Measurements from ENCODE around the gene DGLUCY.
"Not testable (repeated sequence)": the region's sequence is repeated elsewhere in the genome, so short reads cannot be mapped to it uniquely, and the experiment has no call there.

Gene DGLUCY

GRCh38 chr14:91111443-91111842 is 2.4 kb upstream of the DGLUCY start:
- DNase-seq (ENCODE audit: low read depth): no peak

DNA sequence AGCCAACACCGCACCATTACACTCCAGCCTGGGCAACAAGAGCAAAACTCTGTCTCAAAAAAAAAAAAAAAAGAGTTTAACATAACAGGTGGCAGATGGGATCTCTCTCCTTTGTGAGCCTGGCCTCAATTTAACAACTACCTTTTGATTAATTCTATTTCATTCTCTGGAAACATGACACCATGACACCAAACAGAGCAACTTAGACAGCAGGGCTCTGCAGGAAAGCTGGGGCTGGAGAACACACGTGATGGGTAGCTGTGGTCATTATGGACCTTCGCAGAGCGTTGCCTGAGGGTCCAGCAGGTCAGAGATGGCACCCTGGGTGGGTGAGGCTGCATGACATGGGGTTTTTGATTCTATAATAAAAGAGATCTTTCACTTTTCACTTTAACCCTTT is 1.7 kb upstream of the DGLUCY start:
- DNase-seq (ENCODE audit: low read depth): no peak

DNA sequence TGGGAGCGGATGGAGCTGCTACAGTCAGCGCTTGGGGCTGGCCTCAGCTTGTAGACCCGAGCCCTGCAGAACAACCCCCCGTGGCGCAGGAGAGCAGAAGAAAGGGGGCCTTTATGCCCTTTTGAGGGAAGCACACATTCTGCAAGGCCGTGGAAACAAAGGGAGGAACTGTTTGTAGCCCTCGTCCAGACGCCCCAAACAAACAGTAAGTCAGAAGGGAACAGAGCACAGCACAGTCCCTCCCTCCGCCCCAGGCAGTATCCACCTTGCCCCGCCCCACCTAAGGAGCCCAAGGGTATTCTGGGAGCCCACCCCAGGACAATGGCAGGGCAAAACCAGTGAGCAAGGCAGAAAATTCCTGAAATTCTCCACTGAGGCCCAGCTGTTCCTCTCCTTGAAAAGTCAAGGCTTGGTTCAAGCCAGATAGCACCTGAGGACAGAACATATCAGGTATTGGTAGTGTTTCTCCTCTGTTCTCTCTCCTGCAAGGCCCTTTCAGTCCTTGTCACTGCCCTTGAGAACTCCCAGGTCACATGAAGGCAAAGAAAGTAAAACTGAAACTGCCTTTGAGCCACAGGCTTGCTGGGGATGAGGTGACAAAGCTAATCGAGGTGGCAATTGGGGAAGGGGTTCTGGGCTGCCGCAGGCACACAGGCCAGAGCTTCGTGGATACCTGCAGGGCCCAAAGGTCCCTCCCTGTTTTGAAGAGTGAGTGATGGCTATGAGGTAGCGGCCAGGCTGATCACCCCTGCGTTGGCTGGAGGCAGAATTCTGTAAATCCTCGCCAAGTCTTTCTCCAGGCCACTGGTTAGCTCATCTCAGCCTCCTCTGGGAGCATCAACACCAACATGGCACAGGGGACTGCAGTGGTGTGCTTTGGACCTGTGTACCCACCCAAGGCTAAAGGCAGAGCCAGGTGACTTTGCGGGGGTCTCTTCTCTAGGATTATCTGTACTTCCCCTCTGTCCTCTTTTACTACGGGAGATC is 499 bp downstream of the DGLUCY start:
- no peak for DNase-seq (ENCODE audit: low read depth)

GRCh38 chr14:91115986-91116770 is 2.3 kb downstream of the DGLUCY start:
- no peak for DNase-seq (ENCODE audit: low read depth)

DNA sequence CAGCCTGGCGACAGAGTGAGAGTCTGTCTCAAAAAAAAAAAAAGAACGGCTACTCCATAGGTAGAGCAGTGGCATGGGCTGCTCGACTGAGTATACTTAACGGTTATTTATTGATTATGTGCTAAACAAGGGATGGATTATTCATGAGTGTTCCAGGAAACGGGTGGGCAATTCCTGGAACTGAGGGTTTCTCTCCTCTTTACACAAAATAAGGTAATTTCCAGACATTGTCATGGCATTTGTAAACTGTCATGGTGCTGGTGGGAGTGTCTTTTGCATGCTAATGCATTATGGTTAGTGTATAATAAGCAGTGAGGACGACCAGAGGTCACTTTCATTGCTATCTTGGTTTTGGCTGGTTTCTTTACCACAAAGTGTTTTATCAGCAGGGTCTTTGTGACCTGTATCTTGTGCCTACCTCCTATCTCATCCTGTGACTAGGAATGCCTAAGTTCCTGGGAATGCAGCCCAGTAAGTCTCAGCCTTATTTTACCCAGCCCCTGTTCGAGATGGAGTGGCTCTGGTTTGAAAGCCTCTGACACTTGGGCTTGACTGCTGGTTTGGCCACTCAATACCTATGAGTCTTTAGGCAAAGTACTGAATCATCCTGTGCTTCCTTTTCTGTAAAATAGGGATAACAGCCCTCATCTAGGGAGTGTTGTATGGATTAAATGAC is 3.2 kb downstream of the DGLUCY start:
- no peak for DNase-seq (ENCODE audit: low read depth)

DNA sequence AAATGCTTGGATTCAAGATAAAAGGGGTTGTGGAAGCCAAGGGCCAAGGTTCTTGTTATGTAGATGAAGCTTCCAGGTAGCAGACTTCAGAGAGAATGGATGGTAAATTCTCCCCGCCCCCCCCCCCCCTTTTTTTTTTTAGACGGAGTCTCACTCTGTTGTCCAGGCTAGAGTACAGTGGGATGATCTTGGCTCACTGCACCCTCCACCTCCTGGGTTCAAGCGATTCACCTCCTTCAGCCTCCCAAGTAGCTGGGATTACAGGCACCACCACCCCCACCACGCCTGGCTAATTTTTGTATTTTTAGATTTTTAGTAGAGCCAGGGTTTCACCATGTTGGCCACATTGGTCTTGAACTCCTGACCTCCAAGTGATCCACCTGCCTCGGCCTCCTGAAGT is 4.1 kb downstream of the DGLUCY start:
- no peak for DNase-seq (ENCODE audit: low read depth)

- DNase-seq (ENCODE audit: low read depth): no peak
Measured at GRCh38 chr14:91118511-91119068, 4.7 kb downstream of the DGLUCY start.

DNA sequence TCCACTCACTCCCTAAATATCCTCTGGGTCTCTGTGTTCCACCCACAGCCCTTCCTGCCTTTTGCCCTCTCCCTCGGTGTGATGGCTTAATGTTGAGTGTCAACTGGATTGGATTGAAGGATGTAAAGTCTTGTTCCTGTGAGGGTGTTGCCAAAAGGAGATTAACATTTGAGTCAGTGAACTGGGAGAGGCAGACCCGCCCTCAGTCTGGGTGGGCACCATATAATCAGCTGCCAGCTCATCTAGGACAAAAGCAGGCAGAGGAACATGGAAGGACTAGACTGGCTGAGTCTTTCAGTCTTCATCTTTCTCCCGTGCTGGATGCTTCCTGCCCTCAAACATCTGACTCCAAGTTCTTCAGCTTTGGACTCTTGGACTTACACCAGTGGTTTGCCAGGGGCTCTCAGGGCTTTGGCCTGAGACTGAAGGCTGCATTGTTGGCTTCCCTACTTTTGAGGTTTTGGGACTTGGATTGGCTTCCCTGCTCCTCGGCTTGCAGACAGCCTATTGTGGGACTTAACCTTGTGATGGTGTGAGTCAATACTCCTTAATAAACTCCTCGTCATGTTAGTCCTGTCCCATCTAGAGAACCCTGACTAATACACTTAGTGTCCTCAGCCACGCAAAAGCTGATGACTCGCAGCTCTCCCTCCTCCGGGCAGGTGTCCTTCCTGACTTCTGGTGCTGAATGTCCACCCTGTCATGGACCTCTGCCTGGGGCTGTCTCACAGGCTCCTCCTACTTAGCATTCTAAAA is 5.9 kb downstream of the DGLUCY start:
- DNase-seq (ENCODE audit: low read depth): peak; percentile 66

GRCh38 chr14:91123201-91123600 is 9.3 kb downstream of the DGLUCY start:
- DNase-seq (ENCODE audit: low read depth): no peak

GRCh38 chr14:91124406-91125270 is 10.8 kb downstream of the DGLUCY start:
- not testable (repeated sequence) for DNase-seq (ENCODE audit: low read depth)

DNA sequence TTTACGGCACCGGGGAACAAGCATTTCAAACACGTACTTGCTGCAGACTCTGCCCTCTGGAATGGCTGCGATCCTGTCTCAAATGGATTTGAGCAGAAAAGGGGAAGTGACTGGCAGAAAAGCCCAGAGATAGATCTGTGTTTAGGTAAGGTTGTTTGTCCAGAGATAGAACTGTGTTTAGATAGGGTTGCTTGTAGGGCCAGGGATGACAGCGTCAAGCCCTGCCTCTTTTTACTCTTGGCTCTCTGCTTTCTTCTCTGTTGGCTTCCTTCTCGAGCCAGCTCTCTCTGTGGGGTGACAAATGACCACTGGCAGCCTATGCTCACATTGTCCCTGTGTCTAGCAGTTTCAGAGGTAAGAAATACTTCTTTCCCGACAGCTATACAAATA is 11.4 kb downstream of the DGLUCY start:
- DNase-seq (ENCODE audit: low read depth): no peak

DNA sequence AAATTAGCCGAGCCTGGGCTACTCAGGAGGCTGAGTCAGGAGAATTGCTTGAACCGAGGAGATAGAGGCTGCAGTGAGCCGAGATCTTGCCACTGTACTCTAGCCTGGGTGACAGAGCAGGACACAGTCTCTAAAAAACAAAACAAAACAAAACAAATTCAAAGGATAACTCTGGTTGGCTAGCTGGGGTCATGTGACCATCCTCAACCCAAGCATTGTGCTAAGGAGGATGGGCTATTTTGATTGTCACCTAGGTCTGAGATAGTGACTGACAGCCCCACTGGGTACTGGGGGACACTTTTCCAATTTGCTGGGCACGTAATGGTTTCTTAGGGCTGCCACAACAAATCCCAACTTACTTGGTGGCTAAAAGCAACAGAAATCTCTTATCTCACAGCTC is 11.9 kb downstream of the DGLUCY start:
- no peak for DNase-seq (ENCODE audit: low read depth)

- DNase-seq (ENCODE audit: low read depth): no peak
Measured at GRCh38 chr14:91126761-91127160, 12.9 kb downstream of the DGLUCY start.

DNA sequence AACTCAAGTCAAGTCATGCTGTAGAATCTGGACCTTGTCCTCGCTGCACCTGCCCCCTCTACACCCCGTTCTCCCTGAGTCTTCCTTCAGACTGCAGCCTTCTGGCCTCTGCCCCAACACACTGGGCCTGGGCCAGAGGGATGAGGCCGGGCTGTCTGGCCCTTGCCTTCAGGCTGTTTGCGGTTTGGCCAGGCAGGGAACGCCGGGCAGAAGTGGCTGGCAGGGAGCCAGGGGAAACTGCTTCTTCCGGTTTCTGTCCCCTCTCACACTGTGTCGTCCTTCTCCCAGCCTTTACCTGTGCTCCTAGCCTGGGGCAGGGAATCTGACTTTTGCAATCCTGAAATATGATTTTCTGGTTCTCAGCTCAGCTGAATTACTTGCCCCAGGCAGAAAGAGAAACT is 13.5 kb downstream of the DGLUCY start:
- DNase-seq (ENCODE audit: low read depth): no peak

DNA sequence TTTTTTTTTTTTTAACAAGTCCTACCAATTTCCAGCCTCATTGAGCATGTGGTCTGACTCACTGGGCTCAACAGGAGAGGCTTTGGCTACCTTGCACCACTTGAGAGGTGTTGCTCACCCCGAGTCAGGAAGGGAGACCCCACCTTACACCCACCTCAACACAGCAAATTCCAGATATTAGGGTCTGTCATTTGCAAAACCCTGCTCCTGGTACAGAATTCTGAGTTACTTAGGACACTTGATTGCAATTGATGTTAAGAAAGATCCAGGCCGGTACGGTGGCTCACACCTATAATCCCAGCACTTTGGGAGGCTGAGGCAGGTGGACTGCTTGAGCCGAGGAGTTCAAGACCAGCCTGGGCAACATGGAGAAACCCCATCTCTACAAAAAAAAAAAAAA is 14.1 kb downstream of the DGLUCY start:
- no peak for DNase-seq (ENCODE audit: low read depth)

- no peak for DNase-seq (ENCODE audit: low read depth)
Measured at GRCh38 chr14:91128699-91129098, 14.8 kb downstream of the DGLUCY start.

GRCh38 chr14:91129261-91129660 is 15.4 kb downstream of the DGLUCY start:
- DNase-seq (ENCODE audit: low read depth): no peak

GRCh38 chr14:91135039-91135438 is 21.2 kb downstream of the DGLUCY start:
- DNase-seq (ENCODE audit: low read depth): no peak

- DNase-seq (ENCODE audit: low read depth): no peak
Measured at GRCh38 chr14:91138511-91139359, 24.9 kb downstream of the DGLUCY start.

DNA sequence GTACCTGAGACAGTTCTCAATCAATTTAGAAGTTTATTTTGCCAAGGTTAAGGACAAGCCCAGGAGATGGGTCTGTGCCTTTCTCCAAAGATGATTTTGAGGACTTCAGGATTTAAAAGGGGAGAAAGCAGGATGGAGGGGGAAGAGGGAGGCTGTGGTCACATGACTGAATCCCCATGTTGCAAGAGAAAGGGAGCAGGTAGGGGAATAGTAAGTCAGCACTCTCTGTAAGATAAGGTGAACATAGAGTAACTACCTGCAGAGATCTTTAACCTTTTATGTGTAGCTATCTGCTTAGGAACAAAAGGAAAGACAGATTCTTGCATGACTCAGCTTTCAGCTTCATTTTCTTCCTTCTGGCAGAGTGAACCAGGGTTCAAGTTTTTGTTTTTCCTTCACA is 25.9 kb downstream of the DGLUCY start:
- no peak for DNase-seq (ENCODE audit: low read depth)

Data from HS-5 (cell line).